H1 (cell line): ENCODE measurements around the gene POF1B. TPM values are rescaled to one million over a fixed set of nuclear protein-coding genes. Genes with fewer than 3 reads are reported as not detected.

Source experiments
- CTCF ChIA-PET: fragments of 300-600 bp; sonication (Branson Sonifier 250); formaldehyde crosslinking; loops from one replicate; lab custom pipeline; 2021; ENCODE audit not compliant: partially characterized antibody; lab: Charles Lee
- POLR2A ChIA-PET: fragments of 300-600 bp; sonication (Branson Sonifier 250); formaldehyde crosslinking; loops from one replicate; lab custom pipeline; 2021; ENCODE audit warnings: inconsistent platforms; ENCODE audit not compliant: partially characterized antibody; lab: Charles Lee
- DNase-seq, 2 experiments: peaks; one replicate each; pipeline versions ENCODE4 v3.0.0 to v3.0.0-alpha.2; 2010 to 2022; ENCODE audit warnings: low spot score in 2 of 2, low read depth in 1 of 2, mixed read lengths in 1 of 2
- FAIRE-seq: peaks from 2 replicates; lab custom pipeline; 2011; peaks lifted over from hg19 to GRCh38; lab: Jason Lieb, UNC
- H2AFZ ChIP-seq: 2 replicates; pipeline ENCODE4 v1.8.1; 2012; ENCODE audit warnings: low read length, inconsistent platforms
- H2AK5ac ChIP-seq: 2 replicates; pipeline ENCODE4 v1.6.1; 2013; ENCODE audit warnings: low read depth, low read length
- H2BK120ac ChIP-seq: replicated peaks from 2 replicates; pipeline ENCODE3; 2013; ENCODE audit warnings: low read depth, low read length, inconsistent platforms
- H2BK12ac ChIP-seq: 2 replicates; pipeline ENCODE4 v1.6.1; 2013; ENCODE audit warnings: low read depth, low read length
- H2BK15ac ChIP-seq: 2 replicates; pipeline ENCODE4 v1.6.1; 2013; ENCODE audit warnings: low read length
- H2BK20ac ChIP-seq: 2 replicates; pipeline ENCODE4 v1.6.1; 2013; ENCODE audit warnings: low read length
- H2BK5ac ChIP-seq: 2 replicates; pipeline ENCODE4 v1.6.1; 2013; ENCODE audit warnings: low read depth, low read length
- H3K14ac ChIP-seq: 2 replicates; pipeline ENCODE4 v1.6.1; 2013; ENCODE audit warnings: inconsistent platforms; ENCODE audit not compliant: insufficient read length
- H3K18ac ChIP-seq: 2 replicates; pipeline ENCODE4 v1.6.1; 2013; ENCODE audit warnings: low read length; ENCODE audit errors: extremely low read depth
- H3K23ac ChIP-seq: 2 replicates; pipeline ENCODE4 v1.6.1; 2013; ENCODE audit warnings: inconsistent platforms; ENCODE audit not compliant: insufficient read length
- H3K23me2 ChIP-seq: 2 replicates; pipeline ENCODE4 v1.6.1; 2013; ENCODE audit warnings: low read depth, low read length
- H3K27ac ChIP-seq: 2 replicates; pipeline ENCODE4 v1.6.1; 2011; ENCODE audit warnings: low read depth, low read length, inconsistent platforms
- H3K27me3 ChIP-seq, 4 experiments: replicated peaks in 1 of 4; 1 replicate in 1 of 4; 2 replicates in 3 of 4; pipeline versions ENCODE4 v1.6.1 to v1.8.1; 2011 to 2013; ENCODE audit warnings: low read length in 3 of 4, mild to moderate bottlenecking in 3 of 4, inconsistent platforms in 2 of 4, mixed read lengths in 2 of 4, moderate library complexity in 1 of 4; ENCODE audit not compliant: control insufficient read depth in 3 of 4, insufficient read depth in 3 of 4; ENCODE audit errors: extremely low read depth in 1 of 4
- H3K36me3 ChIP-seq, 4 experiments: 2 replicates each; pipeline versions ENCODE4 v1.6.1 to v1.8.1; 2011 to 2013; ENCODE audit warnings: mild to moderate bottlenecking in 4 of 4, low read length in 3 of 4, moderate library complexity in 2 of 4, control low read depth in 1 of 4, inconsistent platforms in 1 of 4; ENCODE audit not compliant: insufficient read depth in 4 of 4, control insufficient read depth in 2 of 4
- H3K4ac ChIP-seq: replicated peaks from 2 replicates; pipeline ENCODE3; 2013; ENCODE audit warnings: low read length, low read depth, mixed read lengths, inconsistent platforms; ENCODE audit not compliant: insufficient read length
- H3K4me1 ChIP-seq, 4 experiments: replicated peaks in 1 of 4; 1 replicate in 1 of 4; 2 replicates in 3 of 4; pipeline versions ENCODE4 v1.6.1 to v1.8.1; 2011 to 2013; ENCODE audit warnings: low read length in 3 of 4, inconsistent platforms in 2 of 4, mixed read lengths in 1 of 4; ENCODE audit not compliant: insufficient read depth in 4 of 4, control insufficient read depth in 3 of 4
- H3K4me2 ChIP-seq, 2 experiments: 2 replicates each; pipeline versions ENCODE4 v1.6.1 to v1.8.1; 2011 to 2013; ENCODE audit warnings: low read depth in 2 of 2, low read length in 2 of 2, control low read depth in 1 of 2, inconsistent platforms in 1 of 2, mild to moderate bottlenecking in 1 of 2; ENCODE audit not compliant: insufficient read depth in 1 of 2
- H3K4me3 ChIP-seq, 4 experiments: fragments of 200-600, 300-600 bp in 1 of 4; sonication (generic), shearing (Covaris generic), sonication (Bioruptor Twin) in 1 of 4; 2 replicates each; pipeline versions ENCODE4 v1.5.1 to v1.8.1; 2011 to 2016; ENCODE audit warnings: low read length in 4 of 4, low read depth in 3 of 4, control low read depth in 2 of 4, inconsistent platforms in 2 of 4, mild to moderate bottlenecking in 2 of 4, mixed read lengths in 1 of 4, moderate library complexity in 1 of 4; ENCODE audit not compliant: insufficient read depth in 2 of 4; ENCODE audit errors: extremely low read depth in 1 of 4
- H3K56ac ChIP-seq: replicated peaks from 2 replicates; pipeline ENCODE3; 2013; ENCODE audit warnings: low read depth, mild to moderate bottlenecking, mixed read lengths, low read length, inconsistent platforms; ENCODE audit not compliant: insufficient read length
- H3K79me1 ChIP-seq: 2 replicates; pipeline ENCODE4 v1.6.1; 2013; ENCODE audit warnings: low read depth, low read length, control low read depth
- H3K79me2 ChIP-seq, 2 experiments: 2 replicates each; pipeline versions ENCODE4 v1.6.1 to v1.8.1; 2012 to 2013; ENCODE audit warnings: low read length in 2 of 2, mild to moderate bottlenecking in 2 of 2, inconsistent platforms in 1 of 2; ENCODE audit not compliant: insufficient read depth in 2 of 2, control insufficient read depth in 1 of 2
- H3K9ac ChIP-seq, 4 experiments: replicated peaks in 1 of 4; 1 replicate in 1 of 4; 2 replicates in 3 of 4; pipeline versions ENCODE4 v1.6.1 to v1.8.1; 2011 to 2013; ENCODE audit warnings: low read depth in 3 of 4, low read length in 3 of 4, control low read depth in 2 of 4, mild to moderate bottlenecking in 2 of 4, moderate library complexity in 2 of 4, inconsistent platforms in 1 of 4; ENCODE audit errors: extremely low read depth in 1 of 4
- H3K9me3 ChIP-seq, 2 experiments: 2 replicates each; pipeline versions ENCODE4 v1.6.1 to v1.8.1; 2012 to 2013; ENCODE audit warnings: mild to moderate bottlenecking in 2 of 2, moderate library complexity in 2 of 2, control low read depth in 1 of 2, inconsistent platforms in 1 of 2, low read depth in 1 of 2, low read length in 1 of 2, mixed read lengths in 1 of 2; ENCODE audit not compliant: insufficient read depth in 2 of 2
- H4K20me1 ChIP-seq, 2 experiments: replicated peaks in 1 of 2; 2 replicates each; pipeline versions ENCODE3 to v1.8.1; 2011 to 2013; ENCODE audit warnings: inconsistent platforms in 2 of 2, low read length in 2 of 2, mild to moderate bottlenecking in 1 of 2; ENCODE audit not compliant: insufficient read depth in 2 of 2, control insufficient read depth in 1 of 2
- H4K5ac ChIP-seq: 2 replicates; pipeline ENCODE4 v1.6.1; 2013; ENCODE audit warnings: low read length, low read depth, mixed read lengths, inconsistent platforms; ENCODE audit not compliant: insufficient read length
- H4K8ac ChIP-seq: 2 replicates; pipeline ENCODE4 v1.8.0; 2013; ENCODE audit warnings: mild to moderate bottlenecking, moderate library complexity, low read length, inconsistent platforms; ENCODE audit not compliant: insufficient read depth; ENCODE audit errors: extremely low read depth
- H4K91ac ChIP-seq: replicated peaks from 2 replicates; pipeline ENCODE3; 2013; ENCODE audit warnings: low read length, mixed read lengths, inconsistent platforms; ENCODE audit not compliant: insufficient read length
- POLR2A ChIP-seq, 2 experiments: IDR thresholded peaks; 1 replicate in 1 of 2; 2 replicates in 1 of 2; pipeline ENCODE4 v1.6.1; 2011; ENCODE audit warnings: low read depth in 2 of 2, low read length in 2 of 2, mild to moderate bottlenecking in 2 of 2; ENCODE audit errors: control extremely low read depth in 1 of 2
- WGBS, 2 experiments: shearing (Covaris generic) in 1 of 2; methylation state at CpG; one replicate each; pipeline versions ENCODE4 v1.1.6 to v1.1.7; 2013 to 2015; ENCODE audit warnings: low lambda C conversion rate in 2 of 2, mixed read lengths in 2 of 2, inconsistent platforms in 1 of 2, low coverage in 1 of 2, missing lambda C conversion rate in 1 of 2; ENCODE audit not compliant: insufficient replicate concordance in 2 of 2, insufficient coverage in 1 of 2, insufficient read length in 1 of 2; ENCODE audit errors: extremely low coverage in 1 of 2, missing lambda C conversion rate in 1 of 2; 5-methylcytosine and 5-hydroxymethylcytosine counted together
- polyA plus RNA-seq, 7 experiments: library from polyadenylated mRNA; depleted of rRNA in 3 of 7; stranded (reverse) in 5 of 7; unstranded in 2 of 7; fragments of >200 nt in 5 of 7; fragments of 200-250 nt in 2 of 7; gene quantifications; 1 replicate in 5 of 7; 2 replicates in 1 of 7; 4 replicates in 1 of 7; pipeline versions ENCODE4 v1.2.1 to v1.2.3, GENCODE V29; 2011 to 2013; ENCODE audit warnings: missing spikeins in 2 of 7, mixed read lengths in 2 of 7
- total RNA-seq: library from RNA; stranded (reverse); fragmentation: NEBNext Ultra II Directional; extraction: Animal tissue kit (Norgen Biotek cat#: 25700); gene quantifications from 2 replicates; pipeline ENCODE4 v1.2.1, GENCODE V29; 2021

The POF1B gene
- total and polyA plus RNA-seq, 2 of the 8 experiments (the other 6 are each of a cell fraction or from before 2014, with no cell fraction given), result not detected

DNA sequence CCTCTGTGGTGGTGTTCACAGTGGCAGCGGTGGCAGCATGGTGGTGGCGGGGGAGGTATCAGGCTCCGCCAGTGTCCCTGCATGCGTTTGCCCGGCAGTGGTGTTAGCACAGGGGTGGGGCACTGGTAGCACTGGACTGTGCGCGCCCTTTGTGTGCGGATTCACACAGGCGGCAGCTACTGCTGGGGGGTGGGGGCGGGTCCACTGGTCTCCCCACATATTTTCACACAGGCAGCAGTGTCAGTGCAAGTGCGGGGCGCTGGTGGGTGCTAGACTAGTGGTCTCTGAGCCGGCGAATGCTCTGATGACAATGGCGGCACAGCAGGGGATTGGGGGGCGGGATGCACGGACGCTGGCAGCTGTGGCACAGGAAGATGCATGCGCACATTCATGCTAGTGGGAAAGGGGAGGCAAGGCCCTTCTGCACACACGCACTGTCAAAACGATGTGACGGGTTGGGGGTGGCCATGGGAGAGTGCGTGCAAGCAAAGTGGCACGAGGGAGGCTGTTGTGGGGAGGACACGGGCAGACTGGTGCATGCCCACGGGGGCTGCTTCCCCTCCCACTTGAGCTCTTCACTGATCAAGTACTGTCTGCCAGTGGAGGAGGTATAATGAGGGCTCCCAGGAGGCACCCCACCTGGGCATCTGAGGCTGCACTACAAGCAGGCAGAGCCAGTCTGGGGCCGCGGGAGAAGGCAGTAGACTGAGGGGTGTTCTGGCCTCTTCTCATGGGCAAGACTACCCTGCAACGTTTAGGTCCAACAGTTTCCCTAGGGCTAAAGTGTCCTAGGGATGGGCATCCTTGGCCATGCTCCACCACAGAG is 53.0 kb downstream of the POF1B start:
- DNase-seq, result no peak
- no peaks in the 10 kb centered on the region for H3K4me1 ChIP-seq
- H3K4me2 ChIP-seq, result no peak overlapping the region
- no peak overlapping the region for H3K4me3 ChIP-seq
- H4K8ac ChIP-seq, result no peak overlapping the region
- no peak overlapping the region for H3K56ac ChIP-seq
- no peak overlapping the region for H3K4ac ChIP-seq
- H4K91ac ChIP-seq, result no peak overlapping the region
- no peaks in the 10 kb centered on the region for H3K36me3 ChIP-seq
- H4K5ac ChIP-seq, result no peak overlapping the region
- H2BK15ac ChIP-seq, result no peak overlapping the region
- no peak overlapping the region for H3K9ac ChIP-seq
- FAIRE-seq, result no peak
- H3K27me3 ChIP-seq, result no peaks in the 10 kb centered on the region
- H3K79me1 ChIP-seq, result no peaks in the 10 kb centered on the region
- H2BK20ac ChIP-seq, result no peak overlapping the region
- H3K14ac ChIP-seq, result no peak overlapping the region
- H3K9me3 ChIP-seq, result no peaks in the 10 kb centered on the region
- H3K23me2 ChIP-seq, result no peaks in the 10 kb centered on the region
- no peak overlapping the region for H3K27ac ChIP-seq
- H2BK120ac ChIP-seq, result no peak overlapping the region
- no peaks in the 10 kb centered on the region for H3K79me2 ChIP-seq
- ChIA-PET POLR2A (no interaction called here), CTCF (interaction anchor here (0.6 kb wide), 1 partner anchor 29 kb away, joined by 3 read pairs; no protein-coding TSS in a partner anchor)
- 80% methylated on average over 2 of the region's 29 CpGs; no CpG with 5 or more reads in 1 of the 2 experiments for WGBS, 2 experiments
- no peak overlapping the region for H3K18ac ChIP-seq
- no peak overlapping the region for H3K23ac ChIP-seq
- no peaks in the 10 kb centered on the region for H4K20me1 ChIP-seq
- no peak overlapping the region for H2AFZ ChIP-seq
- no peak overlapping the region for H2AK5ac ChIP-seq
- no peak overlapping the region for H2BK12ac ChIP-seq
- no peak overlapping the region for H2BK5ac ChIP-seq
- TF ChIP-seq POLR2A (IDR thresholded peaks at IDR 0.05; ENCODE audit: control extremely low read depth in 1 of 2, low read depth in 2 of 2, low read length in 2 of 2), result no peak
